ENCODE measurements around the gene RELN.
"Not testable (repeated sequence)": the region's sequence is repeated elsewhere in the genome, so short reads cannot be mapped to it uniquely, and the experiment has no call there.

The RELN gene

GRCh38 chr7:103791894-103792293 is 197.6 kb downstream of the RELN start:
- no peak for DNase-seq (ENCODE audit: low read depth, low spot score)

GRCh38 chr7:103787041-103787440 is 202.4 kb downstream of the RELN start:
- not testable (repeated sequence) for DNase-seq (ENCODE audit: low read depth, low spot score)

- no peak for DNase-seq (ENCODE audit: low read depth, low spot score)
Observed at GRCh38 chr7:103784646-103785286, 204.7 kb downstream of the RELN start.

- no peak for DNase-seq (ENCODE audit: low read depth, low spot score)
Observed at GRCh38 chr7:103781409-103781808, 208.0 kb downstream of the RELN start.

GRCh38 chr7:103780561-103780960 is 208.9 kb downstream of the RELN start:
- DNase-seq (ENCODE audit: low read depth, low spot score), result not testable (repeated sequence)

- DNase-seq (ENCODE audit: low read depth, low spot score), result no peak
Observed at GRCh38 chr7:103777440-103777839, 212.0 kb downstream of the RELN start.

GRCh38 chr7:103773726-103774125 is 215.7 kb downstream of the RELN start:
- DNase-seq (ENCODE audit: low read depth, low spot score), result no peak

- no peak for DNase-seq (ENCODE audit: low read depth, low spot score)
Observed at GRCh38 chr7:103772171-103772773, 217.2 kb downstream of the RELN start.

- DNase-seq (ENCODE audit: low read depth, low spot score), result no peak
Observed at GRCh38 chr7:103771294-103771693, 218.2 kb downstream of the RELN start.

GRCh38 chr7:103766660-103767059 is 222.8 kb downstream of the RELN start:
- DNase-seq (ENCODE audit: low read depth, low spot score), result no peak

GRCh38 chr7:103765901-103766300 is 223.6 kb downstream of the RELN start:
- DNase-seq (ENCODE audit: low read depth, low spot score), result no peak

- DNase-seq (ENCODE audit: low read depth, low spot score), result no peak
Observed at GRCh38 chr7:103764901-103765300, 224.6 kb downstream of the RELN start.

- no peak for DNase-seq (ENCODE audit: low read depth, low spot score)
Observed at GRCh38 chr7:103762877-103763276, 226.6 kb downstream of the RELN start.

GRCh38 chr7:103762065-103762760 is 227.2 kb downstream of the RELN start:
- no peak for DNase-seq (ENCODE audit: low read depth, low spot score)

- DNase-seq (ENCODE audit: low read depth, low spot score), result no peak
Observed at GRCh38 chr7:103752995-103753394, 236.5 kb downstream of the RELN start.

- DNase-seq (ENCODE audit: low read depth, low spot score), result no peak
Observed at GRCh38 chr7:103751311-103751880, 238.1 kb downstream of the RELN start.

- no peak for DNase-seq (ENCODE audit: low read depth, low spot score)
Observed at GRCh38 chr7:103748680-103749079, 240.8 kb downstream of the RELN start.

GRCh38 chr7:103735377-103735776 is 254.1 kb downstream of the RELN start:
- no peak for DNase-seq (ENCODE audit: low read depth, low spot score)

- no peak for DNase-seq (ENCODE audit: low read depth, low spot score)
Observed at GRCh38 chr7:103731169-103731568, 258.3 kb downstream of the RELN start.

- no peak for DNase-seq (ENCODE audit: low read depth, low spot score)
Observed at GRCh38 chr7:103729026-103729425, 260.4 kb downstream of the RELN start.

- no peak for DNase-seq (ENCODE audit: low read depth, low spot score)
Observed at GRCh38 chr7:103727982-103728610, 261.4 kb downstream of the RELN start.

- no peak for DNase-seq (ENCODE audit: low read depth, low spot score)
Observed at GRCh38 chr7:103719070-103719469, 270.4 kb downstream of the RELN start.
